ENCODE data around the gene EXD3.
"Not testable (repeated sequence)": the region's sequence is repeated elsewhere in the genome, so short reads cannot be mapped to it uniquely, and the experiment has no call there.

DNA sequence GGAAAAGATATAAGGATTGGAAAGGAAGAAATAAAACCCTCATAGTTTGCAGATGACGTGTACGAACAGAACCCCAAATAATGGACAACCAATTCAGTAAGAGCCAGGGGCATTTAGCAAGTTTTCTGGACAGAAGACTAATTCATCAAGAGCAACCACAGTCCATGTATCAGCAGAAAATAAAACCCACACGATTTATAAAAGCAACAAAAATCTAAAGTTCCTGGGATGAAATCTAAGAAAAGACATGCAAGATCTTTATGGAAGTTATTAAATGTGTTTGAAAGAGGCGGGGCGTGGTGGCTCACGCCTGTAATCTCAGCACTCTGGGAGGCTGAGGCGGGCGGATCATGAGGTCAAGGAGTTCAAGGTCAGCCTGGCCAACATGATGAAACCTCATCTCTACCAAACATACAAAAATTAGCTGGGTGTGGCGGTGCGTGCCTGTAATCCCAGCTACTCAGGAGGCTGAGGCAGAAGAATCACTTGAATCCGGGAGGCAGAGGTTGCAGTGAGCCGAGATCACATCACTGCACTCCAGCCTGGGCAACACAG is 83.0 kb downstream of the EXD3 start:
- TF ChIP-seq, protein P1, sequence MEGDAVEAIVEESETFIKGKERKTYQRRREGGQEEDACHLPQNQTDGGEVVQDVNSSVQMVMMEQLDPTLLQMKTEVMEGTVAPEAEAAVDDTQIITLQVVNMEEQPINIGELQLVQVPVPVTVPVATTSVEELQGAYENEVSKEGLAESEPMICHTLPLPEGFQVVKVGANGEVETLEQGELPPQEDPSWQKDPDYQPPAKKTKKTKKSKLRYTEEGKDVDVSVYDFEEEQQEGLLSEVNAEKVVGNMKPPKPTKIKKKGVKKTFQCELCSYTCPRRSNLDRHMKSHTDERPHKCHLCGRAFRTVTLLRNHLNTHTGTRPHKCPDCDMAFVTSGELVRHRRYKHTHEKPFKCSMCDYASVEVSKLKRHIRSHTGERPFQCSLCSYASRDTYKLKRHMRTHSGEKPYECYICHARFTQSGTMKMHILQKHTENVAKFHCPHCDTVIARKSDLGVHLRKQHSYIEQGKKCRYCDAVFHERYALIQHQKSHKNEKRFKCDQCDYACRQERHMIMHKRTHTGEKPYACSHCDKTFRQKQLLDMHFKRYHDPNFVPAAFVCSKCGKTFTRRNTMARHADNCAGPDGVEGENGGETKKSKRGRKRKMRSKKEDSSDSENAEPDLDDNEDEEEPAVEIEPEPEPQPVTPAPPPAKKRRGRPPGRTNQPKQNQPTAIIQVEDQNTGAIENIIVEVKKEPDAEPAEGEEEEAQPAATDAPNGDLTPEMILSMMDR (IDR thresholded peaks at IDR 0.05), result not testable (repeated sequence)
- not testable (repeated sequence) for TF ChIP-seq POLR2A (IDR thresholded peaks at IDR 0.05)
